Pancreas (tissue), 10 donors: Measurements from ENCODE around the gene GTF3C1. TPM values are rescaled to one million over a fixed set of nuclear protein-coding genes. Genes with fewer than 3 reads are reported as not detected.
"Not testable (repeated sequence)": the region's sequence is repeated elsewhere in the genome, so short reads cannot be mapped to it uniquely, and the experiment has no call there.

Experiments
- ATAC-seq, 4 donors: fragments of 200-7000 bp; cut with Tn5 transposase; one replicate each; pipeline versions ENCODE4 v1.8.0 to v1.9.1; 2020; ENCODE audit warnings: mild to moderate bottlenecking in 4 of 4, moderate library complexity in 4 of 4
- DNase-seq, 6 donors: peaks; one replicate each; pipeline ENCODE4 v3.0.0-alpha.2; 2020
- FAIRE-seq: peaks from 2 replicates; lab custom pipeline; 2012; peaks lifted over from hg19 to GRCh38; lab: Jason Lieb, UNC
- H3K27ac ChIP-seq, 4 donors: fragments of 200-600 bp; sonication (generic); 1 replicate in 3 of 4; 2 replicates in 1 of 4; pipeline versions ENCODE4 v1.5.0 to v1.8.0; 2020
- H3K27me3 ChIP-seq, 4 donors: fragments of 200-600 bp; one replicate each; pipeline ENCODE4 v1.8.0; 2021
- H3K36me3 ChIP-seq, 3 donors: fragments of 200-600 bp; sonication (generic) in 1 of 3; one replicate each; pipeline versions ENCODE4 v1.5.0 to v1.8.0; 2020 to 2021
- H3K4me1 ChIP-seq, 3 donors: fragments of 200-600 bp; one replicate each; pipeline ENCODE4 v1.8.0; 2021
- H3K4me3 ChIP-seq, 4 donors: fragments of 200-600 bp; sonication (generic) in 2 of 4; one replicate each; pipeline versions ENCODE4 v1.5.0 to v1.8.0; 2020 to 2021
- H3K9me3 ChIP-seq, 4 donors: fragments of 200-600 bp; one replicate each; pipeline ENCODE4 v1.8.0; 2021
- CTCF ChIP-seq, 4 donors: fragments of 200-600 bp; sonication (generic) in 3 of 4; IDR thresholded peaks; one replicate each; pipeline versions ENCODE4 v1.5.0 to v1.8.0; 2021; ENCODE audit warnings: antibody characterized with exemption in 4 of 4
- WGBS, 2 donors: extraction: QIAGEN DNeasy Blood & Tissue Kit; methylation state at CpG; one replicate each; pipeline ENCODE4 v1.1.7; 2013; 5-methylcytosine and 5-hydroxymethylcytosine counted together
- intact Hi-C, 3 donors: fragments of 100-400 bp; cut with DNase I; formaldehyde crosslinking; loops; one replicate each; pipeline versions ENCODE4 v1.11.1 to v1.14.2; 2022
- polyA plus RNA-seq, 2 donors: library from polyadenylated mRNA; stranded (reverse); fragments of 200-250 nt; gene quantifications; one replicate each; pipeline ENCODE4 v1.2.3, GENCODE V29; 2013
- total RNA-seq, 6 donors: library from RNA; stranded (reverse); fragmentation: NEBNext Ultra II Directional in 4 of 6; extraction: Animal tissue kit (Norgen Biotek cat#: 25700) in 4 of 6; gene quantifications; one replicate each; pipeline versions ENCODE4 v1.2.1 to v1.2.4, GENCODE V29; 2021 to 2023
- donor health status: healthy with polysubstance abuse.
- donor health status: DM: no; HTN: no; CAD: no; lungs with moderate emphysema.
- donor health status: DM: no; HTN: no; CAD: no.
- donor health status: control.
- donor health status: control.
- donor health status: Bipolar disorder and iron deficiency.
- donor health status: DM: yes; HTN: yes; CAD: no.
- donor health status: DM: no; HTN: no; CAD: no.
- donor health status: DM: no; HTN: no; CAD: no.
- donor health status: DM: yes; HTN: yes; CAD: no.

The GTF3C1 gene
- total and polyA plus RNA-seq, 8 donors, result 31.5 to 113 (median 43.8) TPM

GRCh38 chr16:27437946-27438345 lies 111.8 kb downstream of the GTF3C1 start:
- WGBS, 2 donors, result 83 to 89% methylated on average over 6 of the region's 6 CpGs
- Histone ChIP-seq H3K4me3 (no peak overlapping the region), H3K4me1 (no peaks in the 10 kb centered on the region), H3K9me3 (no peaks in the 10 kb centered on the region), H3K27ac (no peak overlapping the region), H3K36me3 (no peaks in the 10 kb centered on the region), H3K27me3 (no peaks in the 10 kb centered on the region)
- no peak for TF ChIP-seq CTCF (IDR thresholded peaks at IDR 0.05)
- FAIRE-seq (no peak), DNase-seq (peak in 1 of 6 donors; percentile 11), ATAC-seq (no peak)
- intact Hi-C loops, result no loop called here

GRCh38 chr16:27436921-27437650 lies 112.6 kb downstream of the GTF3C1 start:
- DNase-seq (peak in 1 of 6 donors; percentile 36), ATAC-seq (no peak), FAIRE-seq (no peak)
- no peak for TF ChIP-seq CTCF (IDR thresholded peaks at IDR 0.05)
- intact Hi-C loops, result no loop called here
- no peaks in the 10 kb centered on the region for H3K4me1 ChIP-seq
- no peaks in the 10 kb centered on the region for H3K36me3 ChIP-seq
- no peaks in the 10 kb centered on the region for H3K9me3 ChIP-seq
- H3K27ac ChIP-seq, result no peak overlapping the region
- no peaks in the 10 kb centered on the region for H3K27me3 ChIP-seq
- 61 to 68% methylated on average over 9 of the region's 9 CpGs for WGBS, 2 donors
- no peak overlapping the region for H3K4me3 ChIP-seq

- 78 to 83% methylated on average over 8 of the region's 8 CpGs for WGBS, 2 donors
- H3K27me3 ChIP-seq, result no peaks in the 10 kb centered on the region
- no peak overlapping the region for H3K4me3 ChIP-seq
- no peaks in the 10 kb centered on the region for H3K9me3 ChIP-seq
- DNase-seq (peak in 1 of 6 donors; percentile 27), FAIRE-seq (no peak), ATAC-seq (no peak)
- H3K36me3 ChIP-seq, result no peaks in the 10 kb centered on the region
- no peak for TF ChIP-seq CTCF (IDR thresholded peaks at IDR 0.05)
- no peaks in the 10 kb centered on the region for H3K4me1 ChIP-seq
- H3K27ac ChIP-seq, result no peak overlapping the region
- intact Hi-C loops, result no loop called here
These were observed 113.6 kb downstream of the GTF3C1 start for GRCh38 chr16:27436065-27436464.

- H3K27ac ChIP-seq, H3K4me3 ChIP-seq, H3K27me3 ChIP-seq, ATAC-seq, FAIRE-seq, H3K36me3 ChIP-seq, H3K4me1 ChIP-seq, H3K9me3 ChIP-seq, intact Hi-C loops: not testable (repeated sequence)
- 88 to 92% methylated on average over 5 of the region's 5 CpGs for WGBS, 2 donors
- DNase-seq, result peak in 2 of 6 donors; percentile 0 to 11
These were observed 114.6 kb downstream of the GTF3C1 start for GRCh38 chr16:27435146-27435545.

GRCh38 chr16:27434141-27435051 lies 115.3 kb downstream of the GTF3C1 start:
- Histone ChIP-seq H3K4me3 (no peak overlapping the region), H3K27ac (no peak overlapping the region), H3K9me3 (no peaks in the 10 kb centered on the region), H3K4me1 (no peaks in the 10 kb centered on the region), H3K27me3 (no peaks in the 10 kb centered on the region), H3K36me3 (no peaks in the 10 kb centered on the region)
- DNase-seq (peak in 2 of 6 donors; percentile 4 to 30), FAIRE-seq (no peak), ATAC-seq (no peak)
- intact Hi-C loops, result no loop called here
- no peak for TF ChIP-seq CTCF (IDR thresholded peaks at IDR 0.05)
- WGBS, 2 donors, result 71 to 79% methylated on average over 16 of the region's 16 CpGs
